NCI-H524 (cell line): ENCODE data around the gene FBLN2.

Source experiments
- DNase-seq, 2 experiments: peaks; one replicate each; lab custom pipeline; 2025; lab: John Stamatoyannopoulos, UW

Gene FBLN2

GRCh38 chr3:13532085-13532484 lies 16.8 kb upstream of the FBLN2 start:
- no peak for DNase-seq

- DNase-seq = no peak
Observed at GRCh38 chr3:13532631-13533030, 16.3 kb upstream of the FBLN2 start.

GRCh38 chr3:13533885-13534301 lies 15.0 kb upstream of the FBLN2 start:
- no peak for DNase-seq

GRCh38 chr3:13535526-13535875 lies 13.4 kb upstream of the FBLN2 start:
- no peak for DNase-seq

GRCh38 chr3:13535905-13536304 lies 13.0 kb upstream of the FBLN2 start:
- peak; percentile 85 to 90 for DNase-seq

- no peak for DNase-seq
Observed at GRCh38 chr3:13536432-13536831, 12.5 kb upstream of the FBLN2 start.

GRCh38 chr3:13536832-13537231 lies 12.1 kb upstream of the FBLN2 start:
- DNase-seq = peak; percentile 37 to 49

- DNase-seq = no peak
Observed at GRCh38 chr3:13537244-13537908, 11.5 kb upstream of the FBLN2 start.

GRCh38 chr3:13537909-13538296 lies 11.0 kb upstream of the FBLN2 start:
- DNase-seq = no peak

GRCh38 chr3:13538520-13539291 lies 10.2 kb upstream of the FBLN2 start:
- DNase-seq = no peak

- DNase-seq = no peak
Observed at GRCh38 chr3:13539292-13539638, 9.7 kb upstream of the FBLN2 start.

GRCh38 chr3:13539671-13540070 lies 9.3 kb upstream of the FBLN2 start:
- DNase-seq = no peak

GRCh38 chr3:13540297-13540995 lies 8.5 kb upstream of the FBLN2 start:
- no peak for DNase-seq

GRCh38 chr3:13541691-13542090 lies 7.2 kb upstream of the FBLN2 start:
- no peak for DNase-seq

- no peak for DNase-seq
Observed at GRCh38 chr3:13542142-13542541, 6.8 kb upstream of the FBLN2 start.

- no peak for DNase-seq
Observed at GRCh38 chr3:13543253-13543652, 5.7 kb upstream of the FBLN2 start.

- no peak for DNase-seq
Observed at GRCh38 chr3:13544293-13544831, 4.6 kb upstream of the FBLN2 start.

GRCh38 chr3:13544951-13545651 lies 3.8 kb upstream of the FBLN2 start:
- no peak for DNase-seq

GRCh38 chr3:13545952-13546454 lies 2.9 kb upstream of the FBLN2 start:
- no peak for DNase-seq

GRCh38 chr3:13546667-13547171 lies 2.2 kb upstream of the FBLN2 start:
- peak in 1 of 2 experiments; percentile 41 for DNase-seq

- no peak for DNase-seq
Observed at GRCh38 chr3:13547591-13548371, 1.1 kb upstream of the FBLN2 start.
